ENCODE results near the gene HELT.
A peak's percentile ranks its signal among the peaks of the same experiment; 100 is the strongest.

HELT gene

DNA sequence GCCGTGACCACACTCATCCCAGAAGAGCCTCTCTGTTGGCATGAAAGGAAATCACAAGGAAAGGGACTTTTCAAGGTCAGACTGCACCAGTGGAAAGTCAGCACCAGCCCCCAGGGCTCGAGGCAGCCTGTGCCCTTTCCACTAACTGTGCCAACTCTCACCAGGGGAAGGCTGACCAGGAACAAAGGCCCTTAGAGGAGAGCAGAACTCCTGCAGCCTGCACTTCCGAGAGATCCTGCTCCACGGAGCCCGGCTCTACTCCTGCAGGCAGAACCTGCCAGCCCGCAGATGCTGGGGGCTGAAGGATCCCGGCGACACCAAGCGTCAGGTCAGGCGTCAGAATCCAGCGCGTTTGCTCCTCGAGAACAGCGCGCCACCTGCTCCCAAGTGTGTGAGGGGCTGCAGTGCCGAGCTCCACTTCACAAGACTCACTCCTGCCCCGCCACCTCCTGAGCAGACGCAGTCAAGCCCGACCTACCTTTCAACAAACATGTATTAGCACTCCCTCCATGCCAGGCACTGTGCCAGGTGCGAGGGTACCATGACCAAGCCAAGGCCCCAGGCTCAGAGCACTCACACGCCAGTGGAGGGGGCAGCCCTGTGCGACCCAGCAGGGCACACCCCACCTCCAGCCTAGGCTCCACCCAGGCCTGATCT lies 13.6 kb upstream of the HELT start:
- no peaks in the 10 kb centered on the region for H3K79me2 ChIP-seq (ENCODE audit: control insufficient read depth, insufficient read depth, low read length)
- no peaks in the 10 kb centered on the region for H3K27me3 ChIP-seq (ENCODE audit: insufficient read depth, low read length, poor library complexity)
- H2BK120ac ChIP-seq (ENCODE audit: low read depth, low read length) = no peak overlapping the region
- peak overlapping the region; percentile 25 for H3K9ac ChIP-seq (ENCODE audit: low read length)
- peak overlapping the region; percentile 63 for H3K4me2 ChIP-seq (ENCODE audit: low read length)
- no peak overlapping the region for H2AK5ac ChIP-seq (ENCODE audit: low read length)
- H3K18ac ChIP-seq (ENCODE audit: low read length) = no peak overlapping the region
- H2BK15ac ChIP-seq (replicated peaks; ENCODE audit: low read depth) = no peak overlapping the region
- no peak overlapping the region for H3K23ac ChIP-seq (ENCODE audit: low read length)
- no peak overlapping the region for H3K27ac ChIP-seq (ENCODE audit: low read depth, low read length)
- no peaks in the 10 kb centered on the region for H3K79me1 ChIP-seq (ENCODE audit: low read length)
- no peaks in the 10 kb centered on the region for H3K36me3 ChIP-seq (ENCODE audit: control insufficient read depth, insufficient read depth, low read length)
- H3K4ac ChIP-seq (ENCODE audit: low read depth, low read length) = no peak overlapping the region
- DNase-seq = peak; percentile 61
- no peak overlapping the region for H4K5ac ChIP-seq (ENCODE audit: low read length)
- H3K56ac ChIP-seq (ENCODE audit: low read length) = no peak overlapping the region
- no peak overlapping the region for H4K8ac ChIP-seq (ENCODE audit: low read depth, low read length)
- no peaks in the 10 kb centered on the region for H3K4me1 ChIP-seq (ENCODE audit: control insufficient read depth, low read depth, low read length)
- H3K4me3 ChIP-seq (ENCODE audit: low read length) = no peak overlapping the region
- WGBS (ENCODE audit: extremely low coverage, insufficient coverage, low lambda C conversion rate) = no CpG with 5 or more reads among the region's 22 CpGs
- no peak overlapping the region for H2BK5ac ChIP-seq (ENCODE audit: low read length)

DNA sequence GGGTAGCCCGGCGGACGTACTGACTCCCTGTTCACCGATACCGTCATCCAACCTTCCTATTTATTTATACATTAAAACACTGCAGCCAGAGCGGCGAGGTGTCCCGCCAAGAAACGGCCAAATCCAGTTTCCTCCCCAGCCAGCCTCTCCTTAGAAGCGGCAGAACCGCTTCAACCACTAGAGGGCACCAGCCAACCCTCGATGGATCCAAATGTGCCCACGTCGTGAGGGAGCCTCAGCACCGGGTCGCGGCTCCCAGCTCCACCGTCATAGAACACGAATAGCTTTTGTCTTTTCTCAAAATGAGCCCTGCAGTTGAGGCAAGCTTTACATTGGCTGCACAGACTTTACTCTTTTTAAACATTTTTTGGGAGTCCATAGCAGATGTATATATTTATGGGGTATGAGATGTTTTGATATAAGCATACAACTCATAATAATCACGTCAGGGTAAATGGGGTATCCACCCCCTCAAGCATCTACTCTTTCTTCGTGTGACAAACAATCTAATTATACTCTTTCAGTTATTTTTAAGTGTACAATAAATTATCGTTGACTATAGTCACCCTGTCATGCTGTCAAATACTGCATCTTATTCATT lies 13.0 kb upstream of the HELT start:
- Histone ChIP-seq H3K4me3 (ENCODE audit: low read length) (no peak overlapping the region), H2BK5ac (ENCODE audit: low read length) (no peak overlapping the region)

DNA sequence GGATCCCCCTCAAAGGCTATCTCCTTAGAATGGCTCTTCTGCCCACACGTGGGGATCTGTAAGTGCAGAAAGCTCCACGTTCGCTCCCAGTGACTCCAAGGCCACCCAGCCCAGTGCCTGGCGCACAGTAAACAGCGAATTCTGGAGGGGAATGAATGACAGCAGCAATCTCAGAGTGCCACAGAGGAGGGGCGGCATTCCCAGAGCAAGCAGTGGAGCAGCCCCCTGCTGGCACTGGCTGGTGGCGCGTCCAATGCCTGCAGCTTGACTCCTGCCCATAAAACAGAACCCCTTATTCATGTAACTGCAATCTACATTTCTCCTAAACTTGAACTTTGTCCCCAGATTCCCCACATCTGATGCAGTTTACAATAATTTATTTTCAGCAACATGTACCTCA lies 6.9 kb upstream of the HELT start:
- Histone ChIP-seq H3K9ac (ENCODE audit: low read length) (no peak overlapping the region), H3K79me2 (ENCODE audit: control insufficient read depth, insufficient read depth, low read length) (no peaks in the 10 kb centered on the region), H3K56ac (ENCODE audit: low read length) (no peak overlapping the region), H3K4me1 (ENCODE audit: control insufficient read depth, low read depth, low read length) (peaks cover 2% of the 10 kb centered on the region), H2AK5ac (ENCODE audit: low read length) (no peak overlapping the region), H3K36me3 (ENCODE audit: control insufficient read depth, insufficient read depth, low read length) (no peaks in the 10 kb centered on the region), H2BK5ac (ENCODE audit: low read length) (no peak overlapping the region), H2BK120ac (ENCODE audit: low read depth, low read length) (no peak overlapping the region), H4K8ac (ENCODE audit: low read depth, low read length) (no peak overlapping the region), H3K4ac (ENCODE audit: low read depth, low read length) (no peak overlapping the region), H2BK15ac (replicated peaks; ENCODE audit: low read depth) (no peak overlapping the region), H3K23ac (ENCODE audit: low read length) (no peak overlapping the region), H4K5ac (ENCODE audit: low read length) (no peak overlapping the region), H3K18ac (ENCODE audit: low read length) (no peak overlapping the region), H3K27me3 (ENCODE audit: insufficient read depth, low read length, poor library complexity) (peaks cover 28% of the 10 kb centered on the region), H3K4me3 (ENCODE audit: low read length) (no peak overlapping the region), H3K4me2 (ENCODE audit: low read length) (no peak overlapping the region), H3K27ac (ENCODE audit: low read depth, low read length) (no peak overlapping the region), H3K79me1 (ENCODE audit: low read length) (no peaks in the 10 kb centered on the region)
- peak; percentile 52 for DNase-seq
- WGBS (ENCODE audit: extremely low coverage, insufficient coverage, low lambda C conversion rate) = no CpG with 5 or more reads among the region's 8 CpGs

More for the DNA sequence above, 13.0 kb upstream of the HELT start:
- no peak overlapping the region for H3K23ac ChIP-seq (ENCODE audit: low read length)
- H4K8ac ChIP-seq (ENCODE audit: low read depth, low read length) = no peak overlapping the region
- no peak overlapping the region for H2BK15ac ChIP-seq (replicated peaks; ENCODE audit: low read depth)
- H4K5ac ChIP-seq (ENCODE audit: low read length) = no peak overlapping the region
- H3K4me1 ChIP-seq (ENCODE audit: control insufficient read depth, low read depth, low read length) = no peaks in the 10 kb centered on the region
- no CpG with 5 or more reads among the region's 22 CpGs for WGBS (ENCODE audit: extremely low coverage, insufficient coverage, low lambda C conversion rate)
- H3K4ac ChIP-seq (ENCODE audit: low read depth, low read length) = no peak overlapping the region
- no peak overlapping the region for H3K18ac ChIP-seq (ENCODE audit: low read length)
- H3K36me3 ChIP-seq (ENCODE audit: control insufficient read depth, insufficient read depth, low read length) = no peaks in the 10 kb centered on the region
- DNase-seq = peak; percentile 85
- H2BK120ac ChIP-seq (ENCODE audit: low read depth, low read length) = no peak overlapping the region
- H3K56ac ChIP-seq (ENCODE audit: low read length) = no peak overlapping the region
- no peaks in the 10 kb centered on the region for H3K79me1 ChIP-seq (ENCODE audit: low read length)
- H3K9ac ChIP-seq (ENCODE audit: low read length) = peak overlapping the region; percentile 25
- H3K27ac ChIP-seq (ENCODE audit: low read depth, low read length) = no peak overlapping the region
- no peaks in the 10 kb centered on the region for H3K79me2 ChIP-seq (ENCODE audit: control insufficient read depth, insufficient read depth, low read length)
- no peaks in the 10 kb centered on the region for H3K27me3 ChIP-seq (ENCODE audit: insufficient read depth, low read length, poor library complexity)
- peak overlapping the region; percentile 63 for H3K4me2 ChIP-seq (ENCODE audit: low read length)
- H2AK5ac ChIP-seq (ENCODE audit: low read length) = no peak overlapping the region

DNA sequence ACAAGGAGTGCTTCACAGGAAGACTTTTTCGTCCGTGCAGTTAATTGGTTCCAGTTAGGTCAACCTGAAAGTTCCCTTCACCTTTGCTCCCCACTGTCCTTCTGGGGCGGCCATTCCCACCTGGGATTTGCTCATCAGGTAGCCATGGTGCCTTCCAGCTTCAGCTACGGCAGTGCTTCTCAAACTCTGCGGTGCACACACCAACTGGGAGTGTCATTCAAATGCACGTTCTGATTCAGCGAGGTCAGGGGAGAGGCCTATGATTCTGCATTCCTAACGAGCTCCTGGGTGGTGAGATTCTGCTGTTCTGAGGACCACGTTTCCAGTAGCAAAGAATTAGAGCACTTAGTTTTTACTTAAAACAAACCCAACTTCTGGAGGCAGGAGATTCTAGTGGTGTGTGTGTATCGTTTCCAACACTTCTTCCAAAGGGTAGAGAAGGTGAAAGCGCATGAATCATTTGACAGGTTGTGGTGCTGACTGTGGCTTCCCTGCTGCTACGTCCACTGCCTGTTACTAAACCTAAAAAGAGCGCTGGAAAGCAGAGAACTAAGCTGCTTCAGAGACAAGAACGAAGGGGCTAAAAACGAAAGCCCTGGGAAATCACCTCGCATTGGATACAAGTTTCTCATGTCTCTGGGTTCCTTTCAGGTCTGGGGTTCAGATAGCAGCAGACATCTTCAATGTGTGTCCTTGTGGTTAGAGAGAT lies 4.7 kb upstream of the HELT start:
- no peak for DNase-seq
- H2BK5ac ChIP-seq (ENCODE audit: low read length) = no peak overlapping the region
- no CpG with 5 or more reads among the region's 16 CpGs for WGBS (ENCODE audit: extremely low coverage, insufficient coverage, low lambda C conversion rate)

DNA sequence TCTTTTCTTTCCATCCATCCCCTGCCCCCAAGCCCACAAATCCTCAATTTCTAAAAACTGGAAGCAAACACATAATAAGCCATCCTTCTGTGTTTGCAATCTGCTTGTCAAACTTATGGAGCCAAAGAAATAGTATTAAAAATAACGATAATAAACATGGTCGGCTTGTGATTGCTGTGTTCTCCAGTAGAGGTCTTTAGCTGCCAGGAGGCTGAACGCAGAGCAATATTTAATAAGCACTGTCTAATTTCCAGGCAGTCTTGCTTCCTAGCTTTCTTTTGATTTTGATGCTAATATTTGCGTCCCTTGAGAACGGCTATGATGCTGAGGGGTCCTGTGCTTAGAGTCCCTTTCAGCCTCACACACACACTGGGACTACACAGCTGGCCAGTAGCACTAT lies 3.2 kb upstream of the HELT start:
- DNase-seq = no peak
- Histone ChIP-seq H3K18ac (ENCODE audit: low read length) (no peak overlapping the region), H2BK15ac (replicated peaks; ENCODE audit: low read depth) (no peak overlapping the region), H3K56ac (ENCODE audit: low read length) (no peak overlapping the region), H3K79me2 (ENCODE audit: control insufficient read depth, insufficient read depth, low read length) (no peaks in the 10 kb centered on the region), H2AK5ac (ENCODE audit: low read length) (no peak overlapping the region), H4K8ac (ENCODE audit: low read depth, low read length) (no peak overlapping the region), H3K36me3 (ENCODE audit: control insufficient read depth, insufficient read depth, low read length) (no peaks in the 10 kb centered on the region), H4K5ac (ENCODE audit: low read length) (no peak overlapping the region), H3K4me1 (ENCODE audit: control insufficient read depth, low read depth, low read length) (peaks cover 2% of the 10 kb centered on the region), H3K4me2 (ENCODE audit: low read length) (no peak overlapping the region), H3K27ac (ENCODE audit: low read depth, low read length) (no peak overlapping the region), H3K23ac (ENCODE audit: low read length) (no peak overlapping the region), H3K9ac (ENCODE audit: low read length) (no peak overlapping the region), H2BK5ac (ENCODE audit: low read length) (no peak overlapping the region), H3K79me1 (ENCODE audit: low read length) (no peaks in the 10 kb centered on the region), H3K27me3 (ENCODE audit: insufficient read depth, low read length, poor library complexity) (peaks cover 63% of the 10 kb centered on the region), H3K4me3 (ENCODE audit: low read length) (no peak overlapping the region), H3K4ac (ENCODE audit: low read depth, low read length) (no peak overlapping the region), H2BK120ac (ENCODE audit: low read depth, low read length) (no peak overlapping the region)
- no CpG with 5 or more reads among the region's 5 CpGs for WGBS (ENCODE audit: extremely low coverage, insufficient coverage, low lambda C conversion rate)

More for the DNA sequence above, 4.7 kb upstream of the HELT start:
- Histone ChIP-seq H3K79me1 (ENCODE audit: low read length) (no peaks in the 10 kb centered on the region), H3K4me1 (ENCODE audit: control insufficient read depth, low read depth, low read length) (peaks cover 2% of the 10 kb centered on the region), H4K5ac (ENCODE audit: low read length) (no peak overlapping the region), H2BK120ac (ENCODE audit: low read depth, low read length) (no peak overlapping the region), H3K4me2 (ENCODE audit: low read length) (no peak overlapping the region), H3K56ac (ENCODE audit: low read length) (no peak overlapping the region), H3K27ac (ENCODE audit: low read depth, low read length) (no peak overlapping the region), H3K4ac (ENCODE audit: low read depth, low read length) (no peak overlapping the region), H3K23ac (ENCODE audit: low read length) (no peak overlapping the region), H3K79me2 (ENCODE audit: control insufficient read depth, insufficient read depth, low read length) (no peaks in the 10 kb centered on the region), H2BK15ac (replicated peaks; ENCODE audit: low read depth) (no peak overlapping the region), H3K18ac (ENCODE audit: low read length) (no peak overlapping the region), H3K9ac (ENCODE audit: low read length) (no peak overlapping the region), H4K8ac (ENCODE audit: low read depth, low read length) (no peak overlapping the region), H2AK5ac (ENCODE audit: low read length) (no peak overlapping the region), H3K27me3 (ENCODE audit: insufficient read depth, low read length, poor library complexity) (peaks cover 50% of the 10 kb centered on the region), H3K4me3 (ENCODE audit: low read length) (no peak overlapping the region), H3K36me3 (ENCODE audit: control insufficient read depth, insufficient read depth, low read length) (no peaks in the 10 kb centered on the region)
